ENCODE measurements around the gene SPPL3.
"Not testable (repeated sequence)": the region's sequence is repeated elsewhere in the genome, so short reads cannot be mapped to it uniquely, and the experiment has no call there.

Gene SPPL3

GRCh38 chr12:120917748-120918147 is 13.6 kb upstream of the SPPL3 start:
- DNase-seq: no peak

GRCh38 chr12:120916561-120916960 is 12.4 kb upstream of the SPPL3 start:
- no peak for DNase-seq

GRCh38 chr12:120914794-120915193 is 10.6 kb upstream of the SPPL3 start:
- DNase-seq: no peak

- no peak for DNase-seq
Measured at GRCh38 chr12:120909633-120910298, 5.6 kb upstream of the SPPL3 start.

- DNase-seq: no peak
Measured at GRCh38 chr12:120905856-120906384, 1.8 kb upstream of the SPPL3 start.

GRCh38 chr12:120903412-120904196 is 554 bp downstream of the SPPL3 start:
- DNase-seq: peak; percentile 49

GRCh38 chr12:120902846-120903411 is 1.2 kb downstream of the SPPL3 start:
- no peak for DNase-seq

- DNase-seq: no peak
Measured at GRCh38 chr12:120901818-120902217, 2.3 kb downstream of the SPPL3 start.

- not testable (repeated sequence) for DNase-seq
Measured at GRCh38 chr12:120901101-120901500, 3.1 kb downstream of the SPPL3 start.

GRCh38 chr12:120895532-120895931 is 8.6 kb downstream of the SPPL3 start:
- no peak for DNase-seq

GRCh38 chr12:120892265-120892664 is 11.9 kb downstream of the SPPL3 start:
- DNase-seq: no peak

GRCh38 chr12:120890963-120891362 is 13.2 kb downstream of the SPPL3 start:
- no peak for DNase-seq

GRCh38 chr12:120887253-120888043 is 16.7 kb downstream of the SPPL3 start:
- no peak for DNase-seq

GRCh38 chr12:120886199-120887018 is 17.7 kb downstream of the SPPL3 start:
- no peak for DNase-seq

GRCh38 chr12:120885521-120885920 is 18.6 kb downstream of the SPPL3 start:
- no peak for DNase-seq

- no peak for DNase-seq
Measured at GRCh38 chr12:120884644-120885043, 19.5 kb downstream of the SPPL3 start.

- DNase-seq: no peak
Measured at GRCh38 chr12:120882055-120882555, 22.1 kb downstream of the SPPL3 start.

- DNase-seq: no peak
Measured at GRCh38 chr12:120879718-120880300, 24.3 kb downstream of the SPPL3 start.

- DNase-seq: no peak
Measured at GRCh38 chr12:120879102-120879501, 25.1 kb downstream of the SPPL3 start.

- DNase-seq: no peak
Measured at GRCh38 chr12:120874547-120875245, 29.5 kb downstream of the SPPL3 start.

GRCh38 chr12:120873226-120873625 is 30.9 kb downstream of the SPPL3 start:
- DNase-seq: no peak
